ENCODE results near the gene ARSB.

DNA sequence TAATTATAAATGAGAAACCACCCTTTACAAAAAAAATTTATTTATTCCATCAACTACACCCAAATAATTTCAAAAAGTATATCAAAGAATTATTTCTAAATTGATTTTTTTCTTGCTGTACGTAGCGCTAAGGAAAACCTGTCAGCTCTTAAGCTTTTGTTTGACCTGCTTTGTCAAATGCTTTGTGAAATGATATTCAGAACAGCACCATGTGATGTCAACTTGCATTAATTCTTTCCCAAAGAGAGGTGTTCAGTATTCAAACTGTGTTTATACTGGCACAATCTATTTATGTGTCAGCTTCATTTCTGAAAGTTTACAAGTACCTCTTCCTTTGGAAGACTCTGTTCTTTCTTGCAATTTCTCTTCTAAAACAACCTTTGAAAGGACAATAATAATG lies 12.0 kb upstream of the ARSB start:
- TF ChIP-seq, protein P1, sequence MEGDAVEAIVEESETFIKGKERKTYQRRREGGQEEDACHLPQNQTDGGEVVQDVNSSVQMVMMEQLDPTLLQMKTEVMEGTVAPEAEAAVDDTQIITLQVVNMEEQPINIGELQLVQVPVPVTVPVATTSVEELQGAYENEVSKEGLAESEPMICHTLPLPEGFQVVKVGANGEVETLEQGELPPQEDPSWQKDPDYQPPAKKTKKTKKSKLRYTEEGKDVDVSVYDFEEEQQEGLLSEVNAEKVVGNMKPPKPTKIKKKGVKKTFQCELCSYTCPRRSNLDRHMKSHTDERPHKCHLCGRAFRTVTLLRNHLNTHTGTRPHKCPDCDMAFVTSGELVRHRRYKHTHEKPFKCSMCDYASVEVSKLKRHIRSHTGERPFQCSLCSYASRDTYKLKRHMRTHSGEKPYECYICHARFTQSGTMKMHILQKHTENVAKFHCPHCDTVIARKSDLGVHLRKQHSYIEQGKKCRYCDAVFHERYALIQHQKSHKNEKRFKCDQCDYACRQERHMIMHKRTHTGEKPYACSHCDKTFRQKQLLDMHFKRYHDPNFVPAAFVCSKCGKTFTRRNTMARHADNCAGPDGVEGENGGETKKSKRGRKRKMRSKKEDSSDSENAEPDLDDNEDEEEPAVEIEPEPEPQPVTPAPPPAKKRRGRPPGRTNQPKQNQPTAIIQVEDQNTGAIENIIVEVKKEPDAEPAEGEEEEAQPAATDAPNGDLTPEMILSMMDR (IDR thresholded peaks at IDR 0.05), result no peak
- no peak for TF ChIP-seq POLR2A (IDR thresholded peaks at IDR 0.05)

Measured in transverse colon (tissue), 3 donors.